CD4-positive, alpha-beta T cell (primary cell): Measurements from ENCODE around the gene RPS27L. TPM values are rescaled to one million over a fixed set of nuclear protein-coding genes. Genes with fewer than 3 reads are reported as not detected.

Experiments used
- ATAC-seq: fragments of 200-7000 bp; cut with Tn5 transposase; one replicate; pipeline ENCODE4 v1.10.0; 2022; ENCODE audit warnings: mild to moderate bottlenecking; ENCODE audit not compliant: poor library complexity
- CTCF ChIA-PET: fragments of 350-600 bp; sonication (Branson Sonifier 250); formaldehyde crosslinking; loops from one replicate; lab custom pipeline; 2021; ENCODE audit warnings: antibody characterized with exemption, inconsistent platforms; lab: Charles Lee
- POLR2A ChIA-PET: fragments of 350-600 bp; sonication (Branson Sonifier 250); formaldehyde crosslinking; loops from one replicate; lab custom pipeline; 2021; ENCODE audit warnings: antibody characterized with exemption, inconsistent platforms; lab: Charles Lee
- DNase-seq, 14 experiments: peaks; one replicate each; pipeline ENCODE4 v3.0.0-alpha.2; 2013 to 2020; ENCODE audit warnings: mixed read lengths in 2 of 14
- H3K27ac ChIP-seq, 2 donors: one replicate each; pipeline versions ENCODE4 v1.5.1 to v1.7.0; 2013; ENCODE audit warnings: low read length in 2 of 2, low read depth in 1 of 2, mild to moderate bottlenecking in 1 of 2
- H3K27me3 ChIP-seq, 2 experiments: 1 replicate in 1 of 2; 2 replicates in 1 of 2; pipeline versions ENCODE4 v1.6.1 to v1.7.0; 2013; ENCODE audit warnings: low read length in 2 of 2, control low read depth in 1 of 2, mild to moderate bottlenecking in 1 of 2, moderate library complexity in 1 of 2; ENCODE audit not compliant: insufficient read depth in 2 of 2, control insufficient read depth in 1 of 2
- H3K36me3 ChIP-seq: one replicate; pipeline ENCODE4 v1.6.1; 2013; ENCODE audit warnings: low read length, control low read depth; ENCODE audit not compliant: insufficient read depth
- H3K4me1 ChIP-seq: one replicate; pipeline ENCODE4 v1.6.1; 2013; ENCODE audit warnings: low read length, control low read depth; ENCODE audit not compliant: insufficient read depth
- H3K4me3 ChIP-seq: one replicate; pipeline ENCODE4 v1.5.1; 2013; ENCODE audit warnings: mild to moderate bottlenecking, low read length, moderate library complexity
- H3K9me3 ChIP-seq, 2 experiments: 1 replicate in 1 of 2; 2 replicates in 1 of 2; pipeline versions ENCODE4 v1.6.1 to v1.7.0; 2013; ENCODE audit warnings: low read length in 2 of 2, mild to moderate bottlenecking in 2 of 2, control low read depth in 1 of 2, moderate library complexity in 1 of 2; ENCODE audit not compliant: control insufficient read depth in 1 of 2, insufficient read depth in 1 of 2
- H3K27ac Mint-ChIP-seq: one replicate; pipeline ENCODE4 v1.8.0; 2020; ENCODE audit warnings: mixed read lengths
- H3K27me3 Mint-ChIP-seq: one replicate; pipeline ENCODE4 v1.8.0; 2021; ENCODE audit warnings: mixed read lengths
- H3K36me3 Mint-ChIP-seq: one replicate; pipeline ENCODE4 v1.8.0; 2021; ENCODE audit warnings: low read depth, mixed read lengths
- H3K4me1 Mint-ChIP-seq: one replicate; pipeline ENCODE4 v1.8.0; 2021; ENCODE audit warnings: low read depth, mixed read lengths
- H3K4me3 Mint-ChIP-seq: one replicate; pipeline ENCODE4 v1.8.0; 2020; ENCODE audit warnings: mild to moderate bottlenecking, mixed read lengths
- H3K9me3 Mint-ChIP-seq: one replicate; pipeline ENCODE4 v1.8.0; 2020; ENCODE audit warnings: mixed read lengths
- intact Hi-C, 2 experiments: fragments of 100-400 bp; cut with DNase I in 1 of 2; cut with micrococcal nuclease in 1 of 2; formaldehyde crosslinking; loops; one replicate each; pipeline versions ENCODE4 v1.15.1 to v1.9.0; 2023 to 2025; cut with DNase I, micrococcal nuclease
- total RNA-seq, 174 experiments: library from RNA in 2 of 174; stranded (reverse) in 2 of 174; gene quantifications; one replicate each; pipeline ENCODE4 v1.2.3 and lab custom pipeline; 2021 to 2026
- TF ChIP-seq, protein P1 (sequence below): fragments of 200-600 bp; IDR thresholded peaks from one replicate; pipeline ENCODE4 v1.8.0; 2022; ENCODE audit warnings: antibody characterized with exemption, mild to moderate bottlenecking

The RPS27L gene
- total RNA-seq, 2 experiments from 2014 or later = 40.0 to 43.1 TPM

DNA sequence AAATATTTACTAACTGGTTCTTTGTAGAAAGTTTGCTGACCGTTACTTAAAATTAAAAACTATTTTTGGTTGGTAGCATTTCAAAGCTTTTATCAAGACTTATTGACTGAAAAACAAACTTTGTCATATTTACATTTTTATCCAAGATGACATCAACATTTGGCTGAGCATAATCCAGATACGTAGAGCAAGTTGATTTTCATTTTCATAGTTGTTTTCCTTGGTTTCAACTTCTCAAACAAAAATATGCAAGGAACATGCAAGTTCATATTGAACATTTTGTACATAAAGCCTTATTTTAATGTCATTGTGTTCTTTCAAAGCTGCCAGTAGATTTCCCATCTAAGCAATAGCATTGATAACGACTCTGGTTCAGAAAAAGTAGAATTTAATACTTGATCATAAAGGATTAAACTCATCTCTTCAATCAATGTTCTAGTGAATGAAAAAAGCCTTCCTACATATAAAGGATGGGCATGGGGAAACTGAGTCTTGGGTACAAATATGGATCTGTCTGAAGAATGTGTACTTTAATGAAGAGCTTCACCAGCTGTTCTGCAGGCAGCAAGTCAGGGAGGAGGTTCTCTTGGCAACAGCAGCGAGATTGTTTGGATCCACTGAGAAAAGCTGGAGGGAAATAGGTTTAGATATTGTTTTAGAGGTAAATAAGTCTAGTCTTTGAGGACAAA lies 37.7 kb upstream of the RPS27L start:
- H3K27me3 Mint-ChIP-seq = no peaks in the 10 kb centered on the region
- intact Hi-C loops = loop anchor here (1.0 to 10.0 kb wide), 7 partner anchors 16 to 410 kb away; partner anchors contain the start of genes RPS27L (in 1 of the 2) and USP3 (in 1 of the 2)
- Histone ChIP-seq H3K4me1 (peaks cover 63% of the 10 kb centered on the region), H3K4me3 (peak overlapping the region; percentile 88), H3K27me3 (no peaks in the 10 kb centered on the region), H3K9me3 (no peaks in the 10 kb centered on the region), H3K27ac (peak overlapping the region; percentile 86 to 94), H3K36me3 (peaks cover 4% of the 10 kb centered on the region)
- H3K36me3 Mint-ChIP-seq = peaks cover 20% of the 10 kb centered on the region
- H3K4me1 Mint-ChIP-seq = peaks cover 95% of the 10 kb centered on the region
- DNase-seq (no peak), ATAC-seq (no peak)
- H3K27ac Mint-ChIP-seq = peak overlapping the region; percentile 95
- ChIA-PET POLR2A (interaction anchor here (0.6 to 8.1 kb wide), 14 partner anchors 8 to 309 kb away, joined by 3 to 176 read pairs (median 8); partner anchors contain the start of genes APH1B, RPS27L and USP3), CTCF (interaction anchor here (0.9 to 2.4 kb wide), 8 partner anchors 9 to 147 kb away, joined by 3 to 8 read pairs (median 3); no protein-coding TSS in a partner anchor)
- peak overlapping the region; percentile 68 for H3K4me3 Mint-ChIP-seq
- TF ChIP-seq, protein P1, sequence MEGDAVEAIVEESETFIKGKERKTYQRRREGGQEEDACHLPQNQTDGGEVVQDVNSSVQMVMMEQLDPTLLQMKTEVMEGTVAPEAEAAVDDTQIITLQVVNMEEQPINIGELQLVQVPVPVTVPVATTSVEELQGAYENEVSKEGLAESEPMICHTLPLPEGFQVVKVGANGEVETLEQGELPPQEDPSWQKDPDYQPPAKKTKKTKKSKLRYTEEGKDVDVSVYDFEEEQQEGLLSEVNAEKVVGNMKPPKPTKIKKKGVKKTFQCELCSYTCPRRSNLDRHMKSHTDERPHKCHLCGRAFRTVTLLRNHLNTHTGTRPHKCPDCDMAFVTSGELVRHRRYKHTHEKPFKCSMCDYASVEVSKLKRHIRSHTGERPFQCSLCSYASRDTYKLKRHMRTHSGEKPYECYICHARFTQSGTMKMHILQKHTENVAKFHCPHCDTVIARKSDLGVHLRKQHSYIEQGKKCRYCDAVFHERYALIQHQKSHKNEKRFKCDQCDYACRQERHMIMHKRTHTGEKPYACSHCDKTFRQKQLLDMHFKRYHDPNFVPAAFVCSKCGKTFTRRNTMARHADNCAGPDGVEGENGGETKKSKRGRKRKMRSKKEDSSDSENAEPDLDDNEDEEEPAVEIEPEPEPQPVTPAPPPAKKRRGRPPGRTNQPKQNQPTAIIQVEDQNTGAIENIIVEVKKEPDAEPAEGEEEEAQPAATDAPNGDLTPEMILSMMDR = no peak
- no peaks in the 10 kb centered on the region for H3K9me3 Mint-ChIP-seq

DNA sequence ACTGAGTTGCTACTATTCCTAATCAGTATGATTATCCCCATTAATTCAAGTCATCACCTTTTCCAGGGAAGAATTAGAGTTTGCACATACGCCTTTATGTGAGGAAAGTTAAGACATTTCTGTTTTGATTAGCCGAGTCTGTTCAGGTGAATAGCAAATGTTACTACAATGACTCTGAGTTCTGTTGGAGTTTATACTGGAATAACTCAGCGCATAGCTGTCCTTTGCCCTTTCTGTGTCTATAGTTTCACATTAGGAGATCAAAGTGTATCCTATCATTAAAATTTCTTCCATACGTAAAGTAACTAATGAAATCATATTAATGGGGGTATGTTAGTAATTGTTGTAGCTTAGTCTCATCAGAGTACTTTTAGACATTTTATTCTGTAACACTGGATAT lies 37.0 kb upstream of the RPS27L start:
- Mint-ChIP-seq H3K27ac (peak overlapping the region; percentile 95), H3K36me3 (peaks cover 23% of the 10 kb centered on the region), H3K27me3 (no peaks in the 10 kb centered on the region), H3K9me3 (no peaks in the 10 kb centered on the region), H3K4me3 (peak overlapping the region; percentile 86), H3K4me1 (peaks cover 90% of the 10 kb centered on the region)
- Histone ChIP-seq H3K9me3 (no peaks in the 10 kb centered on the region), H3K27me3 (no peaks in the 10 kb centered on the region), H3K27ac (peak overlapping the region; percentile 86 to 94), H3K36me3 (peaks cover 4% of the 10 kb centered on the region), H3K4me3 (peak overlapping the region; percentile 88), H3K4me1 (peaks cover 57% of the 10 kb centered on the region)
- ATAC-seq (no peak), DNase-seq (no peak)
- TF ChIP-seq, protein P1 = no peak
- intact Hi-C loops = loop anchor here (1.0 to 10.0 kb wide), 7 partner anchors 16 to 410 kb away; partner anchors contain the start of genes RPS27L (in 1 of the 2) and USP3 (in 1 of the 2)
- ChIA-PET POLR2A (interaction anchor here (0.8 to 8.1 kb wide), 11 partner anchors 9 to 310 kb away, joined by 3 to 176 read pairs (median 12); partner anchors contain the start of genes APH1B, LACTB, RPS27L and USP3), CTCF (interaction anchor here (0.9 to 2.4 kb wide), 7 partner anchors 10 to 416 kb away, joined by 3 to 8 read pairs (median 3); no protein-coding TSS in a partner anchor)

DNA sequence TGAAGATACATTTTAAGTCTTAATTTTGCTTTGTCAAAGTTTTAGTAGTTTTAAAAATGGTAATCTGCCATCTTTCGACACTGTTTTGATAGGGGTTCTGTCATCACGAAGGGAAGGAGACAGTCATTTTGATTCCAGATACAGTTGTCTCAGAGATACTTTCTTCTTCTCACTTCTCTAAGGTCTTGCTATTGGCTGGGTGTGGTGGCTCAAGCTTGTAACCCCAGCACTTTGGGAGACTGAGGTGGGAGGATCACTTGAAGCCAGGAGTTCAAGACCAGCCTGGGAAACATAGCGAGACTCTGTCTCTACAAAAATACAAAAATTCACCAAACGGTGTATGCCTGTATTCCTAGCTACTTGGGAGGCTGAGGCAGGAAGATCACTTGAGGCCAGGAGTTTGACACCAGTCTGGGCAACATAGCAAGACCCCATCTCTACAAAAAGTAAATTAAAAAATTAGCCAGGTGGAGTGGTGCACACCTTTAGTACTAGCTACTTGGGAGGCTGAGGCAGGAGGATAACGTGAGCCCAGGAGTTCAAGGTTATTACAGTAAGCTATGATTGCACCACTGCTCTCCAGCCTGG lies 35.4 kb upstream of the RPS27L start:
- ChIA-PET POLR2A (interaction anchor here (0.8 to 8.1 kb wide), 19 partner anchors 11 to 901 kb away, joined by 3 to 176 read pairs (median 6); partner anchors contain the start of genes APH1B, CIAO2A, RPS27L and USP3), CTCF (interaction anchor here (1.0 to 2.0 kb wide), 5 partner anchors 12 to 971 kb away, joined by 3 to 11 read pairs (median 6); partner anchors contain the start of genes APH1B and PPIB)
- Mint-ChIP-seq H3K27ac (peak overlapping the region; percentile 95), H3K4me3 (peak overlapping the region; percentile 73), H3K4me1 (peaks cover 86% of the 10 kb centered on the region), H3K36me3 (peaks cover 16% of the 10 kb centered on the region), H3K27me3 (no peaks in the 10 kb centered on the region), H3K9me3 (no peaks in the 10 kb centered on the region)
- ATAC-seq = no peak
- DNase-seq = no peak
- H3K4me1 ChIP-seq = peaks cover 56% of the 10 kb centered on the region
- peak overlapping the region; percentile 86 to 94 for H3K27ac ChIP-seq
- no peaks in the 10 kb centered on the region for H3K9me3 ChIP-seq
- H3K36me3 ChIP-seq = peaks cover 4% of the 10 kb centered on the region
- peak overlapping the region; percentile 88 for H3K4me3 ChIP-seq
- intact Hi-C loops = loop anchor here (1.0 to 10.0 kb wide), 7 partner anchors 11 to 412 kb away; partner anchors contain the start of genes APH1B (in 1 of the 2) and USP3 (in 1 of the 2)
- no peaks in the 10 kb centered on the region for H3K27me3 ChIP-seq
- TF ChIP-seq, protein P1 = no peak
